Hepatocyte (in vitro differentiated cells): ENCODE measurements around the gene HLTF. TPM values are rescaled to one million over a fixed set of nuclear protein-coding genes. Genes with fewer than 3 reads are reported as not detected.

Experiments
- DNase-seq: peaks from one replicate; pipeline ENCODE4 v3.0.0-alpha.2; 2016; ENCODE audit warnings: low spot score
- H2AFZ ChIP-seq: fragments of 200-600 bp; sonication (generic); 2 replicates; pipeline ENCODE4 v1.6.0; 2016; ENCODE audit warnings: antibody characterized with exemption, mild to moderate bottlenecking
- H3K27ac ChIP-seq: fragments of 200-600 bp; sonication (generic); 2 replicates; pipeline ENCODE4 v1.5.1; 2016; ENCODE audit warnings: mild to moderate bottlenecking
- H3K27me3 ChIP-seq: fragments of 200-600 bp; sonication (generic); 2 replicates; pipeline ENCODE4 v1.6.1; 2016
- H3K36me3 ChIP-seq: fragments of 200-600 bp; sonication (generic); replicated peaks from 2 replicates; pipeline ENCODE4 v1.5.1; 2016; ENCODE audit warnings: low read depth; ENCODE audit not compliant: insufficient read depth
- H3K4me1 ChIP-seq: fragments of 200-600 bp; sonication (generic); 2 replicates; pipeline ENCODE4 v1.5.1; 2016; ENCODE audit warnings: mild to moderate bottlenecking, moderate library complexity; ENCODE audit not compliant: insufficient read depth
- H3K4me2 ChIP-seq: fragments of 200-600 bp; sonication (generic); 2 replicates; pipeline ENCODE4 v1.6.0; 2016
- H3K4me3 ChIP-seq: fragments of 200-600 bp; sonication (generic); 2 replicates; pipeline ENCODE4 v1.5.1; 2016; ENCODE audit warnings: mild to moderate bottlenecking
- H3K79me2 ChIP-seq: fragments of 200-600 bp; sonication (generic); 2 replicates; pipeline ENCODE4 v1.6.0; 2017; ENCODE audit warnings: mild to moderate bottlenecking
- H3K9me2 ChIP-seq: fragments of 200-600 bp; sonication (generic); replicated peaks from 2 replicates; pipeline ENCODE4 v1.6.0; 2017; ENCODE audit warnings: mild to moderate bottlenecking; ENCODE audit not compliant: insufficient read depth
- H3K9me3 ChIP-seq: fragments of 200-600 bp; sonication (generic); 2 replicates; pipeline ENCODE4 v1.5.1; 2016; ENCODE audit warnings: low read depth, mild to moderate bottlenecking
- H4K20me1 ChIP-seq: fragments of 200-600 bp; sonication (generic); 2 replicates; pipeline ENCODE4 v1.6.0; 2016; ENCODE audit warnings: mild to moderate bottlenecking; ENCODE audit not compliant: insufficient read depth, poor library complexity, severe bottlenecking
- CTCF ChIP-seq: fragments of 200-600 bp; sonication (generic); IDR thresholded peaks from 2 replicates; pipeline ENCODE4 v1.5.1; 2016; ENCODE audit warnings: antibody characterized with exemption, mild to moderate bottlenecking; ENCODE audit not compliant: poor library complexity
- EZH2 ChIP-seq: fragments of 200-600 bp; sonication (generic); IDR thresholded peaks from 2 replicates; pipeline ENCODE4 v1.6.1; 2016; ENCODE audit warnings: antibody characterized with exemption, mild to moderate bottlenecking, borderline replicate concordance
- EZH2phosphoT487 ChIP-seq: fragments of 200-600 bp; sonication (generic); IDR thresholded peaks from one replicate; pipeline ENCODE4 v1.6.1; 2018; ENCODE audit warnings: antibody characterized with exemption, mild to moderate bottlenecking, low read depth, moderate library complexity; ENCODE audit not compliant: unreplicated experiment, severe bottlenecking
- WGBS: methylation state at CpG from one replicate; pipeline ENCODE4 v1.1.6; 2016; ENCODE audit warnings: low lambda C conversion rate; ENCODE audit errors: missing lambda C conversion rate; 5-methylcytosine and 5-hydroxymethylcytosine counted together
- polyA plus RNA-seq: library from polyadenylated mRNA; unstranded; fragments of >200 nt; fragmentation: Nextera tagmentation; extraction: Ambion mirVana; gene quantifications from 2 replicates; pipeline ENCODE4 v1.2.1, GENCODE V29; 2016
- total RNA-seq: library from RNA; depleted of rRNA; stranded (reverse); fragments of >200 nt; gene quantifications from 2 replicates; pipeline ENCODE4 v1.2.3, GENCODE V29; 2014

Gene HLTF
- total and polyA plus RNA-seq, 2 experiments from 2014 or later, result 15.9 to 29.4 TPM

GRCh38 chr3:149085828-149086231 is 503 bp downstream of the HLTF start:
- TF ChIP-seq EZH2phosphoT487, result no peak
- no peak for TF ChIP-seq CTCF
- no peak for TF ChIP-seq EZH2
- Histone ChIP-seq H3K4me2 (peak overlapping the region; percentile 97), H3K79me2 (peaks cover 48% of the 10 kb centered on the region), H4K20me1 (no peaks in the 10 kb centered on the region), H3K9me3 (no peaks in the 10 kb centered on the region), H2AFZ (peak overlapping the region; percentile 90), H3K9me2 (no peaks in the 10 kb centered on the region), H3K4me1 (no peaks in the 10 kb centered on the region), H3K27me3 (no peaks in the 10 kb centered on the region), H3K27ac (no peak overlapping the region), H3K4me3 (peak overlapping the region; percentile 84), H3K36me3 (no peaks in the 10 kb centered on the region)
- DNase-seq, result peak; percentile 22
- WGBS, result under 1% methylated on average over 21 of the region's 21 CpGs

- Histone ChIP-seq H2AFZ (no peak overlapping the region), H4K20me1 (no peaks in the 10 kb centered on the region), H3K9me2 (no peaks in the 10 kb centered on the region), H3K36me3 (no peaks in the 10 kb centered on the region), H3K79me2 (peaks cover 59% of the 10 kb centered on the region), H3K4me1 (peaks cover 4% of the 10 kb centered on the region), H3K9me3 (no peaks in the 10 kb centered on the region), H3K4me3 (no peak overlapping the region), H3K27me3 (no peaks in the 10 kb centered on the region), H3K4me2 (no peak overlapping the region), H3K27ac (no peak overlapping the region)
- 95% methylated on average over 1 of the region's 1 CpG for WGBS
- no peak for TF ChIP-seq CTCF
- no peak for DNase-seq
These were observed 4.6 kb downstream of the HLTF start for GRCh38 chr3:149081772-149082171.

GRCh38 chr3:149080699-149081091 is 5.6 kb downstream of the HLTF start:
- Histone ChIP-seq H3K4me2 (no peak overlapping the region), H3K36me3 (no peaks in the 10 kb centered on the region), H3K79me2 (peaks cover 61% of the 10 kb centered on the region), H3K4me3 (no peak overlapping the region), H3K9me3 (no peaks in the 10 kb centered on the region), H3K27me3 (no peaks in the 10 kb centered on the region), H2AFZ (no peak overlapping the region), H3K27ac (no peak overlapping the region), H3K9me2 (no peaks in the 10 kb centered on the region), H4K20me1 (no peaks in the 10 kb centered on the region), H3K4me1 (peaks cover 4% of the 10 kb centered on the region)
- WGBS, result 97% methylated on average over 2 of the region's 2 CpGs
- TF ChIP-seq EZH2phosphoT487 (no peak), CTCF (no peak), EZH2 (no peak)
- no peak for DNase-seq
